ENCODE measurements around the gene NRCAM.
A peak's percentile ranks its signal among the peaks of the same experiment; 100 is the strongest.
"Not testable (repeated sequence)": the region's sequence is repeated elsewhere in the genome, so short reads cannot be mapped to it uniquely, and the experiment has no call there.

NRCAM gene

DNA sequence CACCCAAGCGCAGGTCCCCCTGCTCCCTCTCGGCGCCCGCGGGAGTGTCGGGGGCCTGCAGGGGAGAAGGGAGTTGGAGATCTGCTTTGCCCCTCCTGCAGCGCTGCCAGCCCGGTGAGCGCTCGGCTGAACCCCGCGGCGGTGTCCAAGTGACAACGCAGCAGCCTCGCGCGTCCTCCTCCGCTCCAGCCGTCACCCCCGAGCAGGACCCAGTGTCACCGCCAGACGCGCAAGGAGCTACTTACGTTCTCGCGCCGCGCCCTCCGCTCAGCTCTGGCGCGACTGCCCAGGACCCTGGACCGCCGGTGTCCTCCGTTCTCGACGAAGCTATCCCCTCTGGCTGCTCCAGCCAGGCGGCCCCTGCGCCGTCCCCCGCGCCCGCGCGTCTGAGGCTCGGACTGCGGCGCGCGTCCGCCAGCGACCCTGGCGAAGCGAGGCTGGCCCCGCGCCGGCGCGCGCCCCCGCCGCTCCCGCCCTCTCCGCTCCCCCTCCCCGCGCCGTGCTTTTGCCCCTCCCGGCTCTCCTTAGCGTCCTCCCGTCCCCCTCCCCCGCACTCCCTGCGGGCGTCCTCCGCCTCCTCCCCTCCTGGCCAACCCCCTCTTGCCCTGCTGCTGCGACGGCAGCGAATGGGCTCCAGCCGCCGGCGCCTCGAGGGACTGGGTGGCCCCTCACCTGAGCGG is at the start of gene NRCAM:
Gene NRCAM (minus strand): TSS at position 439 of the 680 bp plus-strand sequence. CDS start 216,372 bp downstream, outside the sequence.
- H3K36me3 ChIP-seq (ENCODE audit: control insufficient read depth, insufficient read depth, low read length) = no peaks in the 10 kb centered on the region

DNA sequence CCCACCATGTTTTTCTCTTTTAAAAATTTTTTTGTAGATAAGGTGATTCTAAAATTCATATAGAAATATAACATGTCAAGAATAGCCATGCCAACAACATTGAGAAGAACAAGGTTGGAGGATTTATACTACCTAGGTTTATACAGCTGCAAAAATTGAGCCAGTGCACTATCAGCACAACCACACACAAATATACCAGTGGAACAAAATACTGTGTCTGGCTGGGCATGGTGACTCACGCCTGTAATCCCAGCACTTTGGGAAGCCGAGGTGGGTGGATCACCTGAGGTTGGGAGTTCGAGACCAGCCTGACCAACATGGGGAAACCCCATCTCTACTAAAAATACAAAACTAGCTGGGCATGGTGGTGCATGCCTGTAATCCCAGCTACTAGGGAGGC is 48.3 kb upstream of the NRCAM start:
- H3K4me1 ChIP-seq (ENCODE audit: control insufficient read depth, insufficient read depth, low read length); H3K36me3 ChIP-seq (ENCODE audit: control insufficient read depth, insufficient read depth, low read length); H3K27ac ChIP-seq (ENCODE audit: low read depth, low read length); H3K9me3 ChIP-seq (ENCODE audit: control insufficient read depth, insufficient read depth, low read depth, low read length); H3K9ac ChIP-seq (ENCODE audit: low read length); H3K27me3 ChIP-seq (ENCODE audit: control insufficient read depth, insufficient read depth, low read length); H3K4me3 ChIP-seq (ENCODE audit: low read depth, low read length): not testable (repeated sequence)

More for the DNA sequence above, at the start of gene NRCAM:
- Histone ChIP-seq H3K4me1 (ENCODE audit: control insufficient read depth, insufficient read depth, low read length) (peaks cover 6% of the 10 kb centered on the region), H3K27me3 (ENCODE audit: control insufficient read depth, insufficient read depth, low read length) (peaks cover 57% of the 10 kb centered on the region), H3K9ac (ENCODE audit: low read length) (peak within 1 kb of the TSS; percentile 31), H3K4me3 (ENCODE audit: low read depth, low read length) (peak within 1 kb of the TSS; percentile 96), H3K27ac (ENCODE audit: low read depth, low read length) (no peak within 1 kb of the TSS), H3K9me3 (ENCODE audit: control insufficient read depth, insufficient read depth, low read depth, low read length) (no peaks in the 10 kb centered on the region)

DNA sequence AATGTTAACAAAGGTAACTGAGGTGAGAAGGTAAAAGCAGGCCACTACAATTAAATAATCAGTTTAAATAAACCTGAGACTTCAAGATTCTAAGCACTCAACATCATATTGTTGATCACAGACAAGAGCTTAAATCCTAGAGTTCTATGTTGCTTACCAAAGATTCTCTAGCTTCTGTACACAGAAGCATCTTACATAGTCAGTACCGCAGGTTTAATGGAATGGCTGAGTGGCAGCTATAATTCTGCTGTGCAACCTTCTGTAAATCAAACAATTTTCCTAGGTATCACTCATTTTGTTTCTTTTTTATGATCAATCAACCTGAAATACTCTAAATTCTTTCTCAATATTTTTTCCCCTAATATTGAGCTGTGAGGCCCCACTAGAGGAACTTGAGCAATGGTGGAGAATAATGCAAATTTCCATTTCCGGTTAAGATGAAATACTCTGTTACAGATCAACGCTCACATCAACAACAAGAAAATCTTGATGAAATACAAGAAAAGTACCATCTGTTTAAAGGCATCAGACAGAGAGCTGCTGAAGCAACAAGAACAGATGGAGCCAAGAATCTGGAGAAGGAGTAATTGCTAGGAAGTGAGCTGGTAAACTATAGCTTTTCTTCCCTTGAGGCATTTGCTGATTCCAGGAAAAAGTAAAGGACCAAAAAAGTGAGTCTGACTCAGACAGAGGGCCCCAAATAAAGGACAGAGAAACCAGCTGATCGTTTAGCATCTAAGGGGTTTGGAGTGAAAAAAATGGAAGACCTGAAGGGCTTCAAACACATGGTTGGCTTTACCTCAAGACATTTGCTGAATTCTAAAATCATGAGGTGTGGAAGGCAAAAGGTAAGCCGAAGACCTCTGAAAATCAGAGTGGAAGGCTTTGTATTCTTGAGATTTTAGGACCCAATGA is 47.1 kb upstream of the NRCAM start:
- H3K36me3 ChIP-seq (ENCODE audit: control insufficient read depth, insufficient read depth, low read length) = peaks cover 13% of the 10 kb centered on the region; the same call in 1 of the 2 replicates

DNA sequence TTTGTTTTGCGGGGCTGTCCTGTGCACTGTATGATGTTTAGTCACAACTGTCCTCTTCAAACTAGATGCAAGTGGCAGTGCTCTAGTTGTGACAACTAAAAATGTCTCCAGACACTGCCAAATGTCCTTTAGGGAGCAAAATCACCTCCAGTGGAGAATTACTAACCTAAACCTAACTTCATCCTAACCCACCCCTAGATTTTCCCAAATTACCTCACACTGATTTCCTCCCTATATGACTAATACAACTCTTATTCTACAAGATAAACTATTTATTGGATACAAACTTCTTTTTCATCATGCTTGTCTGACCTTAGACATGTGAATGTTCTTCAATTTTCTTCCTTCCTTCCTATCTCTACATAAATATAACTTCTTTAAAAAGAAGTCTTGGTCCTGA is 43.3 kb upstream of the NRCAM start:
- Histone ChIP-seq H3K9me3 (ENCODE audit: control insufficient read depth, insufficient read depth, low read depth, low read length) (no peaks in the 10 kb centered on the region), H3K27me3 (ENCODE audit: control insufficient read depth, insufficient read depth, low read length) (no peaks in the 10 kb centered on the region), H3K27ac (ENCODE audit: low read depth, low read length) (no peak overlapping the region), H3K4me1 (ENCODE audit: control insufficient read depth, insufficient read depth, low read length) (no peaks in the 10 kb centered on the region), H3K9ac (ENCODE audit: low read length) (no peak overlapping the region), H3K4me3 (ENCODE audit: low read depth, low read length) (no peak overlapping the region), H3K36me3 (ENCODE audit: control insufficient read depth, insufficient read depth, low read length) (peaks cover 13% of the 10 kb centered on the region; the same call in 1 of the 2 replicates)

More for the DNA sequence above, 47.1 kb upstream of the NRCAM start:
- Histone ChIP-seq H3K4me3 (ENCODE audit: low read depth, low read length) (no peak overlapping the region), H3K27ac (ENCODE audit: low read depth, low read length) (no peak overlapping the region), H3K9me3 (ENCODE audit: control insufficient read depth, insufficient read depth, low read depth, low read length) (no peaks in the 10 kb centered on the region), H3K27me3 (ENCODE audit: control insufficient read depth, insufficient read depth, low read length) (no peaks in the 10 kb centered on the region), H3K9ac (ENCODE audit: low read length) (no peak overlapping the region), H3K4me1 (ENCODE audit: control insufficient read depth, insufficient read depth, low read length) (no peaks in the 10 kb centered on the region)

DNA sequence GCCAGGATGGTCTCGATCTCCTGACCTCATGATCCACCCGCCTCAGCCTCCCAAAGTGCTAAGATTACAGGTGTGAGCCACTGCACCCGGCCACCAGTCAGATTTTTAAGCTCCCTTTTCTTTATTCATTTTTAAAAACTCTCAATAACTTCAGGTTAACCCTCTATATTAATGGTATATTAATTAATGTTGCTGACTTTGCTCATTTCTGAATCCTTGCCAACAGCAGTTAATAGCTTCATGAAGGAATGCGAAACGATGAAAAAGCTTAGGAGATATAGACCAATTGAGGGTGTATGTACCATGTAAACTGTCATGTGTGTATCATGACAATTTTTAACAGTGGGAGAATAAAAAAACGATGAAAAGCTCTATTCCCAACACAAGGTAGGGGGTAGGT is 42.2 kb upstream of the NRCAM start:
- Histone ChIP-seq H3K9ac (ENCODE audit: low read length) (no peak overlapping the region), H3K27ac (ENCODE audit: low read depth, low read length) (no peak overlapping the region), H3K27me3 (ENCODE audit: control insufficient read depth, insufficient read depth, low read length) (no peaks in the 10 kb centered on the region), H3K9me3 (ENCODE audit: control insufficient read depth, insufficient read depth, low read depth, low read length) (no peaks in the 10 kb centered on the region), H3K36me3 (ENCODE audit: control insufficient read depth, insufficient read depth, low read length) (peaks cover 13% of the 10 kb centered on the region; the same call in 1 of the 2 replicates), H3K4me1 (ENCODE audit: control insufficient read depth, insufficient read depth, low read length) (no peaks in the 10 kb centered on the region), H3K4me3 (ENCODE audit: low read depth, low read length) (no peak overlapping the region)

DNA sequence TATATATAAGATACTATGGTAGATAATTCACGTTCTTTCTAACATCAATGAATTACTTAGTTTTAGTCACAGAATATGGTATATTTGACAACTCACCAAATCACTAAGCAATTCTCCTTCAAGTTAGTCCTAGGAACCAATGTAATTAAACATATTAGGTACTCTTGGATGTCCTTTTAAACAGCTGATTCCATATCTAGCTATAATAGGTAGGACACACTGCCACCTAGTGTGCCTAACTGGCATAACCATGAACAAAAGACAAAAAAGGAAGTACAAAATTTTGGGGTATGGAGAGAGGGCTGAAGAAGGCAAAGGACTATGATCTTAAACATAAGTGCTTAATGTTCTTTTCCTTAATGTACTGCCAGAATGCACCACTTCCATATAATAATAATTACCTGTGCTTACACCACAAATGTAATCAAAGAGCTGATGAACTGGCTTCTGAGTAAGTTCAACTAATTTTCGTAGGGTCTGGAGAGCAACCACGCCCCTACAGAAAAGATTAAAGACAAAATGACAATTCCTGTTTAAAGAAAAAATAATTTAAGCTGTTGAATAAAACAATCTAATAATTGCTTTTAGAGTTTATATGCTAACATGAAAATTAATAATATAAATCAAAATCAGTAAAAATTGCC is 41.0 kb upstream of the NRCAM start:
- Histone ChIP-seq H3K9me3 (ENCODE audit: control insufficient read depth, insufficient read depth, low read depth, low read length) (no peaks in the 10 kb centered on the region), H3K27me3 (ENCODE audit: control insufficient read depth, insufficient read depth, low read length) (no peaks in the 10 kb centered on the region), H3K4me1 (ENCODE audit: control insufficient read depth, insufficient read depth, low read length) (no peaks in the 10 kb centered on the region), H3K27ac (ENCODE audit: low read depth, low read length) (no peak overlapping the region), H3K36me3 (ENCODE audit: control insufficient read depth, insufficient read depth, low read length) (peaks cover 13% of the 10 kb centered on the region; the same call in 1 of the 2 replicates), H3K9ac (ENCODE audit: low read length) (no peak overlapping the region), H3K4me3 (ENCODE audit: low read depth, low read length) (no peak overlapping the region)

DNA sequence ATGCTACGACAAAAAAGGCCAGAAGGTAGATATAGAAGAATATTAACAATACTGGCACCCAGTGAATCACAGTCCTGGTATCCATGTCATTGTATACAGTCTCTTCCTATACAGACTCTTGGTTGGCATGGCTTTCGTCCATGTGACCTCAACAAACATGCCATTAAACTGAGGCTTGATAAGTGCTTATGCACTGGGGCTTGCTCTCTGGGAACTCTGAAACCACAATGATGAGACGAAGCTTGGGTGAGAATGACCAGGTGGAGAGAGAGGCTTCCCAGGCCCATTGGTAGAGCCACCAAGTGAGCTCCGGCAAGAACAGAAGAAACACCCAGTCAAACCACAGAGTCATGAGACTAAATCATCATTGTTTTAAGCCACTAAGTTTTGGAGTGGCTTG is 36.5 kb upstream of the NRCAM start:
- H3K4me3 ChIP-seq (ENCODE audit: low read depth, low read length) = no peak overlapping the region
- no peaks in the 10 kb centered on the region for H3K27me3 ChIP-seq (ENCODE audit: control insufficient read depth, insufficient read depth, low read length)
- H3K36me3 ChIP-seq (ENCODE audit: control insufficient read depth, insufficient read depth, low read length) = peaks cover 7% of the 10 kb centered on the region
- H3K4me1 ChIP-seq (ENCODE audit: control insufficient read depth, insufficient read depth, low read length) = no peaks in the 10 kb centered on the region
- H3K9ac ChIP-seq (ENCODE audit: low read length) = no peak overlapping the region
- no peak overlapping the region for H3K27ac ChIP-seq (ENCODE audit: low read depth, low read length)
- H3K9me3 ChIP-seq (ENCODE audit: control insufficient read depth, insufficient read depth, low read depth, low read length) = no peaks in the 10 kb centered on the region

DNA sequence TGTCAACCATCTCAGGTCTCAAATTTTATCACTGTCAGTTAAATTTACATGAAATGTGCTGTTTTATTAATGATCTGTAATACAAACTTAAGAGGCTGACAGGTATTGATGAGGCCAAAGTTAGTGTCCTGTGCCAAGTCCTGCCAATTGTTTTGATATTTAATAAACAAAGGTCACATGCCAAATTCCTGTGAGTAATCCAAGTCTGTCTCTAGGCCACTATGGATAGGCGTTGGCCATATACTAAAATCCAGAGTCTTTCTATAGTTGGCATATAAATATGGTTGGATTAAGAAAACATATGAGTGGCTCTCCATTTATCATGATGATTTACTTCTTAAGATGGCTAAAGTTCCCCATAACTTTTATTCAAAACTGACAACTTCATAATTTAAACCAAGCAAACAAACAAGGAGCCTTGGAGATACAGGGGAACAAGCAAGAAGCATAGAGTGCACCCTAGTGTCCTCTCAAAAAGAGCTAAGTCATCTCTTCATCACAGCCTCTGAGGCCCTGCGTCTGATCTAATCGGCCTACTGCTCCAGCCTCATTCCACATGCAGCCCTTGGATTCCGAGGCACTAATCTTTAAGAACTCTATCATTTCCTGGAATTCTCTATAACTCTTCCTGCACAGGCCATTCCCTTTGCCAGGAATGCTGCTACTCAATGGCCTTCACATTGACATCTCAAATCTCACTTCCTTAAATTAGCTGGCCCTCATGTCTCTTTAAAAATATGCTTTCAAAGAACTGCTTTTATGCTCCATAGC is 32.7 kb upstream of the NRCAM start:
- H3K27ac ChIP-seq (ENCODE audit: low read depth, low read length) = no peak overlapping the region
- H3K36me3 ChIP-seq (ENCODE audit: control insufficient read depth, insufficient read depth, low read length) = peaks cover 12% of the 10 kb centered on the region
- H3K4me1 ChIP-seq (ENCODE audit: control insufficient read depth, insufficient read depth, low read length) = no peaks in the 10 kb centered on the region
- H3K9me3 ChIP-seq (ENCODE audit: control insufficient read depth, insufficient read depth, low read depth, low read length) = no peaks in the 10 kb centered on the region
- no peaks in the 10 kb centered on the region for H3K27me3 ChIP-seq (ENCODE audit: control insufficient read depth, insufficient read depth, low read length)
- H3K9ac ChIP-seq (ENCODE audit: low read length) = no peak overlapping the region
- no peak overlapping the region for H3K4me3 ChIP-seq (ENCODE audit: low read depth, low read length)

DNA sequence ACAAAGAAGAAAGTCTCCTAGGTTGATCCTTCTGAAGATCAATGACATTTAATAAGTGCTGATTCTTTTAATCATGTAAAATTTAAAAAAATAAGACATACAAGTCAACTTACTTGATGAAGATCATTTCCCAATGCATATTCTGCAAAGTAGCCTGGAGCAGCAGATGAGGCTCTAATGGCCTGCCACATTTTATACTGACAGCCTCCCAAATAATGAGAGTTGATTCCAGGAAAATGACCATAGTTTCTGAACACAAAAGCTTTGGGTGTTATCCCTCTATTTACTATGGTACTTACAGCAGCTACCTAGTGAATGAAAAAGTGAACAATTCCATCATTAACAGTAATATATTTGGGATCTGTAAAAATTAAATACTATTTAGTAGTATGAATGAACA is 31.4 kb upstream of the NRCAM start:
- H3K36me3 ChIP-seq (ENCODE audit: control insufficient read depth, insufficient read depth, low read length) = peaks cover 12% of the 10 kb centered on the region
- H3K27me3 ChIP-seq (ENCODE audit: control insufficient read depth, insufficient read depth, low read length) = no peaks in the 10 kb centered on the region
- no peak overlapping the region for H3K9ac ChIP-seq (ENCODE audit: low read length)
- no peak overlapping the region for H3K4me3 ChIP-seq (ENCODE audit: low read depth, low read length)
- H3K27ac ChIP-seq (ENCODE audit: low read depth, low read length) = no peak overlapping the region
- H3K4me1 ChIP-seq (ENCODE audit: control insufficient read depth, insufficient read depth, low read length) = no peaks in the 10 kb centered on the region
- no peaks in the 10 kb centered on the region for H3K9me3 ChIP-seq (ENCODE audit: control insufficient read depth, insufficient read depth, low read depth, low read length)

DNA sequence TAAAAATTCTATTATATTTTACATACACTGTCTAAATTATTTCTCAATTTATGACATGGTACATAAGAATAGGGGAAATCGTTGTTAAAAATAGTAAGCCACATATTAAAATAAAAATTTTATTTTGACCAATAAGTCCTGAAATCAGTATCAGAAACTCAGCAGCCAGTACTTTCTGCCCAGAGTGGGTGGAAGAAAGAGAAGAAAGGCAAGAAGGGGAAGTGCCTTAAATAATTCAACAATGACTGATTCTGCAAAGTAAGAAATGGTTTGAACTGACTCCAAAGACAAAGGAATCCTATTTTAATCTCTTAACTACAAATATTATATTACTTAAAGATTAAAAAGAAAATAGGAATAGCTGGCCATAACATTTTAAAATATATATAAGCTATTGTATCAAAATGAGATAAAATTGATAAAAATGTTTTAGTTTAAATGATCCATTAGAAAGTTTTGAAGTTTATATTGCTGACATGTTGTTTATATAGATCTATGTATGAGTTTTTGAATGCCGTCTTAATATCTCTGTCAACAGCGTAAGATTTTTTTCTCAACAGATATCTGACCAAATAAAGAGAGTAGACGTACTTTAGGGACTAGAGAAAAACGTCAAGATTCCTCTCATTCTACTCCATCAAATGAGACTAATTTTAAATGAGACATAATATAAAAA is 30.2 kb upstream of the NRCAM start:
- Histone ChIP-seq H3K9me3 (ENCODE audit: control insufficient read depth, insufficient read depth, low read depth, low read length) (no peaks in the 10 kb centered on the region), H3K27me3 (ENCODE audit: control insufficient read depth, insufficient read depth, low read length) (no peaks in the 10 kb centered on the region), H3K9ac (ENCODE audit: low read length) (no peak overlapping the region), H3K4me1 (ENCODE audit: control insufficient read depth, insufficient read depth, low read length) (no peaks in the 10 kb centered on the region), H3K27ac (ENCODE audit: low read depth, low read length) (no peak overlapping the region), H3K4me3 (ENCODE audit: low read depth, low read length) (no peak overlapping the region), H3K36me3 (ENCODE audit: control insufficient read depth, insufficient read depth, low read length) (peaks cover 7% of the 10 kb centered on the region)
